ENCODE data around the gene DMRTB1. TPM values are rescaled to one million over a fixed set of nuclear protein-coding genes. Genes with fewer than 3 reads are reported as not detected.

DMRTB1 gene
- total RNA-seq, 2 experiments from 2014 or later, result not detected

DNA sequence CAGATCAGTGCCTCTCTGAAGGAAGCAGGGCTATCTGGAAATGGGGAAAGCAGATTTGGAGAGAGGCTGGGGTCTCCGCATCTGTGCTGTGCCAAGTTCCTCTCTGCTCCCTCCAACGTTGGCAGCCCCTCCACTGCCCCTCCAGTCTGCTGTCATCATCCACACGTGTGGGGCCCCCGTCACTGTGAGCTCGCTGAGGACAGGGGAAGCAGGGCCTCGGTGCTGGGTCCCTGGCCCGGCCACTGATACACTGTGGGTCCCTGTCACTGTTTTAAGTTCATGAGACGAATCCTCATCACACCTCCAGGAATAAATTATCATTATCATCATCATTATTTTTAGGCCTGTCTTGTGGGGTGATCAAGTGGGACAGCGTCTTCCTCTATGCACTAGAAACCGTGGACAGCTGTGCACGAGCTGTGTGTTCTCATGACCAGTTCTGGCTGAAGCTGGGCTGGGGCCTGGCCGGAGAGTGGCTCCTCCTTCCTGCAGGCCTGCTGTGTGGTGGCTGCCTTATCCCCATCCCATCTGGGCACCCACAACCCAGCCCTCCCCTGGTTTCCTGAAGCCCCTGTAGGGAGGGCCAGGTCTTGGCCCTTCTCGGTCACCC, 52.2 kb downstream of the DMRTB1 start:
- CTCF ChIA-PET, result no interaction called here

DNA sequence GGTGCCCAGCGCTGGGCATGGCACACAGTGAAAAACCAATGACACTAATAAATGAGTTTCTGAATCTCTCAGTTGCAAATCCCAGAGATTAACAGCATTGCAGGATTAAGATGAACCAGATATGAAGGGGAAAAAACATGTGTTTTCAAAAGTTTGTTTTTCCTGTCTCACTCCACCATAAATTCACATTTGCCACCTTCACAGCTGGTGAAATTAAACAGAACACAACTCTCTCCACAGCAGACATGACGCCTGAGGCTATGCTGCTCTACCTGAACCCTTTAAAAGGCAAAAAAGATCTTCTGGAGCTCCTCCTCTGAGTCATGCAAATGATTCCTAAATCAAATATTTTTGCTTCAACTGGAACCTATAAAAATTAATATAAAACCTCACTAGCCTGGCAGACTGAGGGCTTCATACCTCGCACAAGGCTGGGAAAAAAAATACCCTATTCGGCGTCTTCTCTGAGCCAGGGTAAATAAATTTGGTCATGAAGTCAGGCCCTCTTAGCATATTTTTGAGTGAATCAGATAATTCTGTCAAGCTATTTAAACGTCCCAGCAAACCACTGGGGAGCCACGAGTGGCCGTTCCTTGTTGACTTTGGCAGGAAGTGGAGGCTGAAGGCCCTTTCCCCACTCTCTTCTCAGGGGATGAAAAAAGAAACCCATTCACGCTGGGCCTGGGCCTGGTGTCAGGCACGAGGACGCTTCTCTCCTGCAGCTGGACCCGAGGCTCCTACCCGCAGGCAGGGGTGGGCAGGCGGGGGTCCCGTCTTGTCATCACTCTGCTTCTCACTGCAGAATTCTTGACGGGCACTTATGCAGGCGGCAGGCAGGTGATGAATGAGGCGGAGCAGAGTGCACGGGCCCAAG, 53.0 kb downstream of the DMRTB1 start:
- CTCF ChIA-PET, result no interaction called here
- no peaks in the 10 kb centered on the region for H3K4me1 Mint-ChIP-seq (ENCODE audit: low read depth)

More for the DNA sequence above, 52.2 kb downstream of the DMRTB1 start:
- H3K36me3 Mint-ChIP-seq, result no peaks in the 10 kb centered on the region
- intact Hi-C loops (cut with micrococcal nuclease), result no loop called here
- H3K9me3 Mint-ChIP-seq, result no peaks in the 10 kb centered on the region
- no peaks in the 10 kb centered on the region for H3K27me3 Mint-ChIP-seq
- no peaks in the 10 kb centered on the region for H3K4me1 Mint-ChIP-seq (ENCODE audit: low read depth)
- no peak for DNase-seq
- H3K27ac Mint-ChIP-seq, result no peak overlapping the region
- POLR2A ChIA-PET, result no interaction called here
- H3K4me3 Mint-ChIP-seq, result no peak overlapping the region

DNA sequence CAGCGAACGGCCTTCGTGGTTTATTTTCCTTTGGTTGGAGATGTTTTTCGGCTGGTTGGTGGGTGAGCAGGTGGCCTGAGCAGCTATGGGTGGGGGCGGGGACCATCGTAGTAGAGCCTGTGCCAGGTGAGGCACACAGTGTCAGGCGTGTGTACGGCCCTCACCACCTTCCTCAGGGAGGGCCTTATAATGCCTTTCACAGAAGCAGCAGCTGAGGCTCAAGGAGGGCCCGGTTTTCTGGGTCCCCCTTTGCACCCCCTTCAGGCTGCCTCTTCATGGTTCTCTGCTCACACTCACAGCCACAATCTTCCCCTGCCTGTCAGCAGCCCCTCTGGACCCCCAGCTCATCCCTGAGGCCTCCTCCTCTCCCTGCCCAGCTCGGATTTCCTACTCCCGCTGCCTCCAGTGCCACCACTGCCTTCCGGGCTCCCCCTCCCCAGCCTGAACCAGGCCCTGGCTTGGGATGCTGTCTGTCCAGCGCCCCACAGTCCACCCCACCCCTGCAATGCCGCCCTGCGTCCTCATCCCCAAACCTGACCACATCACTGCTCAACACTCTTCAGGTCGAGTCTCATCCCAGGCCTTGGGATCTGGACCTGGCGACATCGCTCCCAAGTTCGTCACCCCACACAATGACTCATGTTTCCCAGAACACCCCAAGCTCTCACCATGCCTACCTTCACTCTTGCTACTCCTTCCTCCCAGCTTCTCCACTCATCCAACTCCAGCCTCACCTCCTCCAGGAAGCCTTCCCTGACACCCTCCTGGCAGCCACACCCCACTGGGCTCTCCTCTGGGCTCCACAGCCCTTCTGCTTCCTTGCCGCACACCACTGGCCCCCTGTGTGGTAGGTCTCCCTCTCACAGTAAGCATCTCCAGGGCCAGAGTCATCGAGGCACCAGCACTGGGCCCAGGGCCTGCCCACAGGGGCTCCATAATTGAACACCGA, 53.9 kb downstream of the DMRTB1 start:
- Mint-ChIP-seq H3K36me3 (no peaks in the 10 kb centered on the region), H3K4me3 (no peak overlapping the region), H3K27me3 (no peaks in the 10 kb centered on the region), H3K9me3 (no peaks in the 10 kb centered on the region), H3K4me1 (ENCODE audit: low read depth) (no peaks in the 10 kb centered on the region), H3K27ac (no peak overlapping the region)
- no peak for DNase-seq
- intact Hi-C loops (cut with micrococcal nuclease), result no loop called here
- ChIA-PET CTCF (no interaction called here), POLR2A (no interaction called here)

More for the DNA sequence above, 53.0 kb downstream of the DMRTB1 start:
- H3K36me3 Mint-ChIP-seq, result no peaks in the 10 kb centered on the region
- H3K9me3 Mint-ChIP-seq, result no peaks in the 10 kb centered on the region
- no peak for DNase-seq
- no peaks in the 10 kb centered on the region for H3K27me3 Mint-ChIP-seq
- intact Hi-C loops (cut with micrococcal nuclease), result no loop called here
- POLR2A ChIA-PET, result no interaction called here
- H3K4me3 Mint-ChIP-seq, result no peak overlapping the region
- H3K27ac Mint-ChIP-seq, result no peak overlapping the region

DNA sequence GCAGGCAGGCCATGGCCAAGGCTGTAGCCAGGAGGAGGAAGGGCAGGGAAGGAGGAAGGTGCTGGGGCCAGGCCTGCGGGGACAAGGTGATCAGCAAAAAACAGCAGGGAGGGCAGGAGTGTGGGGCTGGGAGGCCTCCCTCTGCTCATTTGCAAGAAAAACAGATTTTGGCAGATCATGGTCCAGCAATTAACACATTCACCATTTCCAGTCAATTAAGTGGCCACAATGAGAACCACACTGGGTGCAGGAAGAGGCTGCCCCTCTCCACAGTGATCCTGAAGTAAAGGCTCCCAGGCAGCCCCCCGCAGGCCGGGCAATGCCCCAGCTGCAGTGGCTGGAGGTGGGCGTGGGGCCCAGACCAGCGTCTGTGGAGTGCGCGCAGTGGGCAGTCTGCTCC, 54.6 kb downstream of the DMRTB1 start:
- no peak overlapping the region for H3K27ac Mint-ChIP-seq
- intact Hi-C loops (cut with micrococcal nuclease), result no loop called here
- no peaks in the 10 kb centered on the region for H3K27me3 Mint-ChIP-seq
- H3K4me1 Mint-ChIP-seq (ENCODE audit: low read depth), result no peaks in the 10 kb centered on the region
- POLR2A ChIA-PET, result no interaction called here
- H3K4me3 Mint-ChIP-seq, result no peak overlapping the region
- H3K36me3 Mint-ChIP-seq, result no peaks in the 10 kb centered on the region
- no peak for DNase-seq
- CTCF ChIA-PET, result no interaction called here
- no peaks in the 10 kb centered on the region for H3K9me3 Mint-ChIP-seq

DNA sequence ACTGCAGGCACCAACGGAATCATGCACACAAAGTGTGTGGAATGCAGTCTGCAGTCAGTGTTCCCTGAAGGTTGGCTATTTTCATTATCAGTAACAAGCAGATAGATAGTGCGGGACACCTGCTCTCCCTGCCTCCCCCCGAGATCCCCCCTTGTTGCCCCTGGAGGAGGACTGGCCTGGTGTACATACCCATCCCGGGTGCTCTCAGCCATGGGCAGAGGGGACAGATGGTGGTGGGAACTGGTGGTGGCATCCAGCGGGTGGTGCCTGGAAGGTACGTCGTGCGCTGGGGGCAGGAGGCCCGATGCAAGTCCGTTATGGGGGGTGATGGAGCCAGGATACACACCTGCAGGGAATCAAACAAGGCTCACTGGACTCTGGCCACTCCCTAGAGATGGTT, 55.2 kb downstream of the DMRTB1 start:
- no peak overlapping the region for H3K27ac Mint-ChIP-seq
- no peaks in the 10 kb centered on the region for H3K4me1 Mint-ChIP-seq (ENCODE audit: low read depth)
- ChIA-PET CTCF (no interaction called here), POLR2A (no interaction called here)
- no peaks in the 10 kb centered on the region for H3K27me3 Mint-ChIP-seq
- intact Hi-C loops (cut with micrococcal nuclease), result no loop called here
- no peaks in the 10 kb centered on the region for H3K36me3 Mint-ChIP-seq
- no peak overlapping the region for H3K4me3 Mint-ChIP-seq
- no peak for DNase-seq
- no peaks in the 10 kb centered on the region for H3K9me3 Mint-ChIP-seq

DNA sequence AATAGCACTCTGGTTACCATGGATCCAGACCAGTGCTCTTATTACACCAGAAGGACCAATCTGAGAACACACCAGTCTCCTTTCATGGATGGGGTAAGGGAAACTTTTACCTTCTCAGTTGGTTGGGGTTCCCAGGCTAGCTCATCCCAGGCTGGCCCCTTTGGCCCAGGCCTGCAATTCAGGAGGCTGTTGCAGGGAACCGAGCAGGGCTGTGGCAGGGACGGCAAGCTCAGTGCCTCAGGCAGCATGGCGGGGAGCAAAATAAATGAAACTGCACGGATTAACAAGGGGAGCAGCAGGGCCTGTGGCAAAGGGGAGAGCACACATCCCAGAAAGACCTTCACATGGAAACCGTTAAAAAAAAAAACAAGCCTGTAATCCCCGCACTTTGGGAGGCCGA, 57.0 kb downstream of the DMRTB1 start:
- no peak for DNase-seq
- intact Hi-C loops (cut with micrococcal nuclease), result no loop called here
- Mint-ChIP-seq H3K9me3 (no peaks in the 10 kb centered on the region), H3K27me3 (no peaks in the 10 kb centered on the region), H3K36me3 (no peaks in the 10 kb centered on the region), H3K4me1 (ENCODE audit: low read depth) (no peaks in the 10 kb centered on the region), H3K27ac (no peak overlapping the region), H3K4me3 (no peak overlapping the region)
- CTCF ChIA-PET, result no interaction called here
- POLR2A ChIA-PET, result no interaction called here

Other genes starting within 250 kb of the DMRTB1 start
- 10 to 100 TPM; 34.0 to 37.4 TPM for gene CZIB, start 238.8 kb upstream of the DMRTB1 start, total RNA-seq
- 10 to 100 TPM; 85.7 to 89.5 TPM for gene MAGOH, start 220.9 kb upstream of the DMRTB1 start, total RNA-seq
- 10 to 100 TPM; 38.6 to 38.8 TPM for gene LRP8, start 131.3 kb upstream of the DMRTB1 start, total RNA-seq

Data from activated CD4-positive, alpha-beta memory T cell treated with anti-CD3 and anti-CD28 coated beads for 36 hours (primary cell).